ENCODE measurements around the gene CALB2.

CALB2 gene

DNA sequence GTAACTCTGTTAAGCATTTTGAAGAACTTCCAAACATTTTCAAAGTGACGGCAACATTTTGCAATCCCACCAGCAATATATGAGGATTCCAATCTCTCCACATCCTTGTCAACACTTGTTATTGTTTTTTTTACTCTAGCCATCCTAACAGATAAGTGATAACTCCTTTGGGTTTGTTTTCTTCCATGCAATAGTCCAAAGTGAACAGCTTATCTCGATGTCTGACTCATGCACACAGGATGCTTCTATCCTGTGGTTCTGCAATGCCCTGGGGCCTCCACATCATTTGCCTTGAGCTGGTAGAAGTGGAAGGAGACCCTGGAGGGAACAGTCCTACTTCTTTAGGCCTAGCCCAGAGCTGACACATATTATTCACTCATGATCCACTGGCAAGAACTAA is 70.4 kb downstream of the CALB2 start:
- H3K27me3 ChIP-seq (ENCODE audit: insufficient read depth, low read length, poor library complexity, severe bottlenecking): no peaks in the 10 kb centered on the region

DNA sequence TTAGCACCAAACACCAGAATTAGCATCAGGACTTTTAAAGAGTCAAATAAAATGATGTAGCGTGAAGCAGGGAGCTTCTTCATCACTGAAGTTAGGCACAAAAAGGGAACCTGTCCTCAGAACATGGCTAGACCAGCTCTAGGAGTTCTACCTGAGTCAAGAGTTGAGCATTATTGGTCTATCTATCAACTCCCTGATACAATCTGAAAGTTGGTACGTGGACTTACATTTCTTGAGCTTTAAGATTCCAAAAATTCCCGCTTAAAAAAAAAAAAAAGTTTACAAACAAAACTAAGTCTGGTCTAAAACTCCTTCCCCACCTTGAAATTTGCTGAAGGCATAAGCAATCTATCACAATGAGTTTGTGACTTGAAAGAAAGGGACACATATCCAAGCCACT is 71.1 kb downstream of the CALB2 start:
- TF ChIP-seq, protein P1, sequence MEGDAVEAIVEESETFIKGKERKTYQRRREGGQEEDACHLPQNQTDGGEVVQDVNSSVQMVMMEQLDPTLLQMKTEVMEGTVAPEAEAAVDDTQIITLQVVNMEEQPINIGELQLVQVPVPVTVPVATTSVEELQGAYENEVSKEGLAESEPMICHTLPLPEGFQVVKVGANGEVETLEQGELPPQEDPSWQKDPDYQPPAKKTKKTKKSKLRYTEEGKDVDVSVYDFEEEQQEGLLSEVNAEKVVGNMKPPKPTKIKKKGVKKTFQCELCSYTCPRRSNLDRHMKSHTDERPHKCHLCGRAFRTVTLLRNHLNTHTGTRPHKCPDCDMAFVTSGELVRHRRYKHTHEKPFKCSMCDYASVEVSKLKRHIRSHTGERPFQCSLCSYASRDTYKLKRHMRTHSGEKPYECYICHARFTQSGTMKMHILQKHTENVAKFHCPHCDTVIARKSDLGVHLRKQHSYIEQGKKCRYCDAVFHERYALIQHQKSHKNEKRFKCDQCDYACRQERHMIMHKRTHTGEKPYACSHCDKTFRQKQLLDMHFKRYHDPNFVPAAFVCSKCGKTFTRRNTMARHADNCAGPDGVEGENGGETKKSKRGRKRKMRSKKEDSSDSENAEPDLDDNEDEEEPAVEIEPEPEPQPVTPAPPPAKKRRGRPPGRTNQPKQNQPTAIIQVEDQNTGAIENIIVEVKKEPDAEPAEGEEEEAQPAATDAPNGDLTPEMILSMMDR (conservative IDR thresholded peaks at IDR 0.05; ENCODE audit: low read length): no peak
- no peak for TF ChIP-seq EZH2phosphoT487 (IDR thresholded peaks at IDR 0.05; ENCODE audit: borderline replicate concordance)
- no peaks in the 10 kb centered on the region for H4K20me1 ChIP-seq (ENCODE audit: insufficient read depth, low read length, poor library complexity, severe bottlenecking)
- no peaks in the 10 kb centered on the region for H3F3A ChIP-seq (ENCODE audit: low read depth)
- no peak overlapping the region for H3K4me2 ChIP-seq (ENCODE audit: low read depth, low read length, poor library complexity, severe bottlenecking)
- no peaks in the 10 kb centered on the region for H3K27me3 ChIP-seq (ENCODE audit: insufficient read depth, low read length, poor library complexity, severe bottlenecking)
- no peaks in the 10 kb centered on the region for H3K9me2 ChIP-seq (replicated peaks; ENCODE audit: low read depth, low read length)
- H3K79me2 ChIP-seq (ENCODE audit: insufficient read depth, low read length): no peaks in the 10 kb centered on the region
- H2AFZ ChIP-seq (ENCODE audit: low read length): no peak overlapping the region
- H3K36me3 ChIP-seq (ENCODE audit: insufficient read depth, low read length): no peaks in the 10 kb centered on the region
- H3K4me3 ChIP-seq (ENCODE audit: low read length, poor library complexity, severe bottlenecking): no peak overlapping the region
- H3K9me3 ChIP-seq (ENCODE audit: insufficient read depth, low read depth, low read length): no peaks in the 10 kb centered on the region; the same call in 1 of the 2 replicates
- no peaks in the 10 kb centered on the region for H3K4me1 ChIP-seq (ENCODE audit: insufficient read depth, low read length, poor library complexity, severe bottlenecking)
- H3K9ac ChIP-seq (ENCODE audit: low read depth, low read length, poor library complexity, severe bottlenecking): no peak overlapping the region

More for the DNA sequence above, 70.4 kb downstream of the CALB2 start:
- no peak overlapping the region for H3K9ac ChIP-seq (ENCODE audit: low read depth, low read length, poor library complexity, severe bottlenecking)
- H3K4me3 ChIP-seq (ENCODE audit: low read length, poor library complexity, severe bottlenecking): no peak overlapping the region
- H3K9me2 ChIP-seq (replicated peaks; ENCODE audit: low read depth, low read length): no peaks in the 10 kb centered on the region
- no peaks in the 10 kb centered on the region for H3K79me2 ChIP-seq (ENCODE audit: insufficient read depth, low read length)
- H3K9me3 ChIP-seq (ENCODE audit: insufficient read depth, low read depth, low read length): no peaks in the 10 kb centered on the region; the same call in 1 of the 2 replicates
- TF ChIP-seq EZH2phosphoT487 (IDR thresholded peaks at IDR 0.05; ENCODE audit: borderline replicate concordance): no peak
- TF ChIP-seq, protein P1 (conservative IDR thresholded peaks at IDR 0.05; ENCODE audit: low read length): no peak
- no peaks in the 10 kb centered on the region for H3F3A ChIP-seq (ENCODE audit: low read depth)
- no peak overlapping the region for H3K4me2 ChIP-seq (ENCODE audit: low read depth, low read length, poor library complexity, severe bottlenecking)
- no peak overlapping the region for H2AFZ ChIP-seq (ENCODE audit: low read length)
- H4K20me1 ChIP-seq (ENCODE audit: insufficient read depth, low read length, poor library complexity, severe bottlenecking): no peaks in the 10 kb centered on the region
- no peaks in the 10 kb centered on the region for H3K4me1 ChIP-seq (ENCODE audit: insufficient read depth, low read length, poor library complexity, severe bottlenecking)
- no peaks in the 10 kb centered on the region for H3K36me3 ChIP-seq (ENCODE audit: insufficient read depth, low read length)

DNA sequence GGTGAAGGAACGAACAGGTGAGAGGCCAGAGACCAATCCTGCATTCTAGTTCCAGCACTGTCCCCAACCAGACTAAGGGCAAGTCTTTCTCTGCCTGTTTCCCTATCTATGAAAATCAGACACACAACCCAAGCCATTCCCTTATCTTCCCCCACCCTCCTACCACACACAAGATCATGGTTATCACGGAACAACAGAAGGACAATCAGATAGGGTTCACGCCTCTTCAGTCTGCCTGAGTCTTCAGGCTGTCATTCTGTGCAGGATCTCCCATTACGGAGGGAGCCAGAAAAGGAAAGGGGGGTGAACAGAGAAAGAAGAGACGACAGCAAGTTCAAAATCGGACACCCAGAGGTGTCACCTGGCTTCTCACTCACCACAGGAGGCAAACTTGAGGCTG is 72.2 kb downstream of the CALB2 start:
- Histone ChIP-seq H2AFZ (ENCODE audit: low read length) (no peak overlapping the region), H4K20me1 (ENCODE audit: insufficient read depth, low read length, poor library complexity, severe bottlenecking) (no peaks in the 10 kb centered on the region), H3K4me1 (ENCODE audit: insufficient read depth, low read length, poor library complexity, severe bottlenecking) (no peaks in the 10 kb centered on the region), H3K9me3 (ENCODE audit: insufficient read depth, low read depth, low read length) (no peaks in the 10 kb centered on the region; the same call in 1 of the 2 replicates), H3K27me3 (ENCODE audit: insufficient read depth, low read length, poor library complexity, severe bottlenecking) (no peaks in the 10 kb centered on the region), H3K9ac (ENCODE audit: low read depth, low read length, poor library complexity, severe bottlenecking) (no peak overlapping the region), H3K79me2 (ENCODE audit: insufficient read depth, low read length) (no peaks in the 10 kb centered on the region), H3F3A (ENCODE audit: low read depth) (no peaks in the 10 kb centered on the region), H3K9me2 (replicated peaks; ENCODE audit: low read depth, low read length) (no peaks in the 10 kb centered on the region), H3K36me3 (ENCODE audit: insufficient read depth, low read length) (no peaks in the 10 kb centered on the region), H3K4me2 (ENCODE audit: low read depth, low read length, poor library complexity, severe bottlenecking) (no peak overlapping the region), H3K4me3 (ENCODE audit: low read length, poor library complexity, severe bottlenecking) (no peak overlapping the region)
- no peak for TF ChIP-seq EZH2phosphoT487 (IDR thresholded peaks at IDR 0.05; ENCODE audit: borderline replicate concordance)
- TF ChIP-seq, protein P1 (conservative IDR thresholded peaks at IDR 0.05; ENCODE audit: low read length): no peak

Measured in Loucy (cell line).